H4 (cell line): Measurements from ENCODE around the gene SMIM9. TPM values are rescaled to one million over a fixed set of nuclear protein-coding genes. Genes with fewer than 3 reads are reported as not detected.
"Not testable (repeated sequence)": the region's sequence is repeated elsewhere in the genome, so short reads cannot be mapped to it uniquely, and the experiment has no call there.

ENCODE experiments used
- DNase-seq: peaks from one replicate; pipeline ENCODE4 v3.0.0-alpha.2; 2015; ENCODE audit warnings: low spot score
- total RNA-seq: library from RNA; depleted of rRNA; stranded (reverse); fragments of >200 nt; shearing (Covaris generic); gene quantifications from 2 replicates; pipeline ENCODE4 v1.2.3, GENCODE V29; 2014; rRNA removed

The SMIM9 gene
- not detected in 2 replicates for total RNA-seq

- no peak for DNase-seq
Measured at GRCh38 chrX:154834562-154834961, at the start of gene SMIM9. Gene SMIM9, minus strand, starts transcription at chrX:154834662. Its CDS starts 3,806 bp downstream, at chrX:154830856.

GRCh38 chrX:154884069-154884468 is 49.6 kb upstream of the SMIM9 start:
- DNase-seq = not testable (repeated sequence)

- no peak for DNase-seq
Measured at GRCh38 chrX:154873329-154873728, 38.9 kb upstream of the SMIM9 start.

- DNase-seq = not testable (repeated sequence)
Measured at GRCh38 chrX:154868522-154868921, 34.1 kb upstream of the SMIM9 start.

GRCh38 chrX:154855256-154855655 is 20.8 kb upstream of the SMIM9 start:
- DNase-seq = no peak

GRCh38 chrX:154850957-154851611 is 16.6 kb upstream of the SMIM9 start:
- DNase-seq = no peak

GRCh38 chrX:154840856-154841255 is 6.4 kb upstream of the SMIM9 start:
- peak; percentile 35 for DNase-seq

GRCh38 chrX:154836163-154836562 is 1.7 kb upstream of the SMIM9 start:
- DNase-seq = no peak

GRCh38 chrX:154833746-154834274 is 652 bp downstream of the SMIM9 start:
- no peak for DNase-seq

- DNase-seq = no peak
Measured at GRCh38 chrX:154829926-154830442, 4.5 kb downstream of the SMIM9 start.

GRCh38 chrX:154829134-154829533 is 5.3 kb downstream of the SMIM9 start:
- no peak for DNase-seq

- no peak for DNase-seq
Measured at GRCh38 chrX:154828016-154828408, 6.5 kb downstream of the SMIM9 start.

GRCh38 chrX:154827194-154828015 is 7.1 kb downstream of the SMIM9 start:
- no peak for DNase-seq

GRCh38 chrX:154825586-154825985 is 8.9 kb downstream of the SMIM9 start:
- DNase-seq = not testable (repeated sequence)

- no peak for DNase-seq
Measured at GRCh38 chrX:154824638-154825037, 9.8 kb downstream of the SMIM9 start.

- DNase-seq = no peak
Measured at GRCh38 chrX:154822029-154822428, 12.4 kb downstream of the SMIM9 start.

GRCh38 chrX:154821523-154821922 is 12.9 kb downstream of the SMIM9 start:
- DNase-seq = no peak

GRCh38 chrX:154819771-154820341 is 14.6 kb downstream of the SMIM9 start:
- no peak for DNase-seq

- DNase-seq = no peak
Measured at GRCh38 chrX:154818916-154819770, 15.3 kb downstream of the SMIM9 start.

GRCh38 chrX:154817048-154817618 is 17.3 kb downstream of the SMIM9 start:
- DNase-seq = not testable (repeated sequence)
